Smooth muscle cell (in vitro differentiated cells): Measurements from ENCODE around the gene HS6ST2. TPM values are rescaled to one million over a fixed set of nuclear protein-coding genes. Genes with fewer than 3 reads are reported as not detected.

Experiments used
- DNase-seq: peaks from one replicate; lab custom pipeline; 2025; ENCODE audit not compliant: unreplicated experiment; lab: John Stamatoyannopoulos, UW
- H2AFZ ChIP-seq: fragments of 200-600 bp; sonication (generic); 2 replicates; pipeline ENCODE4 v1.6.0; 2016; ENCODE audit warnings: antibody characterized with exemption, low read depth, mild to moderate bottlenecking
- H3F3A ChIP-seq: fragments of 200-600 bp; sonication (generic); 2 replicates; pipeline ENCODE4 v1.6.0; 2017; ENCODE audit warnings: antibody characterized with exemption, low read depth
- H3K27ac ChIP-seq: fragments of 200-600 bp; sonication (generic); 2 replicates; pipeline ENCODE4 v1.5.1; 2016; ENCODE audit warnings: low read depth, mild to moderate bottlenecking
- H3K27me3 ChIP-seq: fragments of 200-600 bp; sonication (generic); 2 replicates; pipeline ENCODE4 v1.6.1; 2016; ENCODE audit warnings: low read depth, mild to moderate bottlenecking
- H3K36me3 ChIP-seq: fragments of 200-600 bp; sonication (generic); 2 replicates; pipeline ENCODE4 v1.5.1; 2016; ENCODE audit warnings: low read depth
- H3K4me1 ChIP-seq: fragments of 200-600 bp; sonication (generic); 2 replicates; pipeline ENCODE4 v1.5.1; 2016; ENCODE audit warnings: low read depth
- H3K4me2 ChIP-seq: fragments of 200-600 bp; sonication (generic); 2 replicates; pipeline ENCODE4 v1.6.0; 2016; ENCODE audit warnings: mild to moderate bottlenecking
- H3K4me3 ChIP-seq: fragments of 200-600 bp; sonication (generic); 2 replicates; pipeline ENCODE4 v1.5.1; 2016; ENCODE audit warnings: mild to moderate bottlenecking
- H3K79me2 ChIP-seq: fragments of 200-600 bp; sonication (generic); 2 replicates; pipeline ENCODE4 v1.6.0; 2016; ENCODE audit warnings: low read depth, mild to moderate bottlenecking
- H3K9ac ChIP-seq: fragments of 200-600 bp; sonication (generic); 2 replicates; pipeline ENCODE4 v1.6.0; 2016; ENCODE audit warnings: low read depth
- H3K9me3 ChIP-seq: fragments of 200-600 bp; sonication (generic); replicated peaks from 2 replicates; pipeline ENCODE4 v1.5.1; 2016; ENCODE audit warnings: low read depth
- H4K20me1 ChIP-seq: fragments of 200-600 bp; sonication (generic); 2 replicates; pipeline ENCODE4 v1.6.0; 2016; ENCODE audit warnings: low read depth
- CTCF ChIP-seq: fragments of 200-600 bp; sonication (generic); IDR thresholded peaks from 2 replicates; pipeline ENCODE4 v1.5.1; 2017; ENCODE audit warnings: borderline replicate concordance, mild to moderate bottlenecking, antibody characterized with exemption; ENCODE audit not compliant: insufficient read depth, poor library complexity, severe bottlenecking
- WGBS: methylation state at CpG from one replicate; pipeline ENCODE4 v1.1.7; 2016; ENCODE audit warnings: low lambda C conversion rate; 5-methylcytosine and 5-hydroxymethylcytosine counted together
- polyA plus RNA-seq: library from polyadenylated mRNA; unstranded; fragments of >200 nt; fragmentation: Nextera tagmentation; extraction: Ambion mirVana; gene quantifications from 2 replicates; pipeline ENCODE4 v1.2.1, GENCODE V29; 2016
- small RNA-seq: library from RNA; depleted of rRNA; stranded (forward); fragments of <200 nt; gene quantifications from one replicate; pipeline ENCODE3, GENCODE V24; 2014
- total RNA-seq: library from RNA; depleted of rRNA; stranded (reverse); fragments of >200 nt; gene quantifications from 2 replicates; pipeline ENCODE4 v1.2.3, GENCODE V29; 2014

Gene HS6ST2
- total and polyA plus RNA-seq, 2 experiments from 2014 or later, result 12.7 to 13.3 TPM

GRCh38 chrX:132576939-132577338 is 381.5 kb downstream of the HS6ST2 start:
- DNase-seq, result no peak
- no peak for TF ChIP-seq CTCF
- no peaks in the 10 kb centered on the region for H3K27me3 ChIP-seq
- 53% methylated on average over 2 of the region's 2 CpGs for WGBS
- peak overlapping the region; percentile 45 for H3K27ac ChIP-seq
- H3K9me3 ChIP-seq, result no peaks in the 10 kb centered on the region
- H3K4me1 ChIP-seq, result no peaks in the 10 kb centered on the region
- no peak overlapping the region for H3K9ac ChIP-seq
- no peak overlapping the region for H2AFZ ChIP-seq
- H3K4me3 ChIP-seq, result no peak overlapping the region
- no peaks in the 10 kb centered on the region for H3K79me2 ChIP-seq
- H3K36me3 ChIP-seq, result no peaks in the 10 kb centered on the region
- H3F3A ChIP-seq, result no peaks in the 10 kb centered on the region
- no peak overlapping the region for H3K4me2 ChIP-seq
- no peaks in the 10 kb centered on the region for H4K20me1 ChIP-seq

Small RNA genes within 50 kb of the gene (small RNA-seq; reads per million reads assigned to genes)
- gene RNU6-98P (0.13 reads per million), gene Z82205.1 (0.13 reads per million)

Other genes with a start within 250 kb of the HS6ST2 start
- not detected in 2 replicates for gene USP26, start 138.5 kb upstream of the HS6ST2 start, total RNA-seq
- gene USP26, start 138.5 kb upstream of the HS6ST2 start, polyA plus RNA-seq, result not detected in 2 replicates